ENCODE measurements around the gene PCDHA5.

DNA sequence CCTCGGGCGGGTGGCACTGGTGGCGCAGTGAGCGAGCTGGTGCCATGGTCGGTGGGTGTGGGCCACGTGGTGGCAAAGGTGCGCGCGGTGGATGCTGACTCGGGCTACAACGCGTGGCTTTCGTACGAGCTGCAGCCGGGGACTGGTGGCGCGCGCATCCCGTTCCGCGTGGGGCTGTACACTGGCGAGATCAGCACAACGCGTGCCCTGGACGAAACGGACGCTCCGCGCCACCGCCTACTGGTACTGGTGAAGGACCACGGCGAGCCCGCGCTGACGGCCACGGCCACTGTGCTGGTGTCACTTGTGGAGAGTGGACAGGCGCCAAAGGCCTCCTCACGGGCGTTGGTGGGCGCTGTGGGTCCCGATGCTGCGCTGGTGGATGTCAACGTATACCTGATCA lies 12.5 kb upstream of the PCDHA5 start:
- TF ChIP-seq, protein P1, sequence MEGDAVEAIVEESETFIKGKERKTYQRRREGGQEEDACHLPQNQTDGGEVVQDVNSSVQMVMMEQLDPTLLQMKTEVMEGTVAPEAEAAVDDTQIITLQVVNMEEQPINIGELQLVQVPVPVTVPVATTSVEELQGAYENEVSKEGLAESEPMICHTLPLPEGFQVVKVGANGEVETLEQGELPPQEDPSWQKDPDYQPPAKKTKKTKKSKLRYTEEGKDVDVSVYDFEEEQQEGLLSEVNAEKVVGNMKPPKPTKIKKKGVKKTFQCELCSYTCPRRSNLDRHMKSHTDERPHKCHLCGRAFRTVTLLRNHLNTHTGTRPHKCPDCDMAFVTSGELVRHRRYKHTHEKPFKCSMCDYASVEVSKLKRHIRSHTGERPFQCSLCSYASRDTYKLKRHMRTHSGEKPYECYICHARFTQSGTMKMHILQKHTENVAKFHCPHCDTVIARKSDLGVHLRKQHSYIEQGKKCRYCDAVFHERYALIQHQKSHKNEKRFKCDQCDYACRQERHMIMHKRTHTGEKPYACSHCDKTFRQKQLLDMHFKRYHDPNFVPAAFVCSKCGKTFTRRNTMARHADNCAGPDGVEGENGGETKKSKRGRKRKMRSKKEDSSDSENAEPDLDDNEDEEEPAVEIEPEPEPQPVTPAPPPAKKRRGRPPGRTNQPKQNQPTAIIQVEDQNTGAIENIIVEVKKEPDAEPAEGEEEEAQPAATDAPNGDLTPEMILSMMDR (IDR thresholded peaks at IDR 0.05; ENCODE audit: borderline replicate concordance, extremely low read depth, low read length, poor library complexity, severe bottlenecking): no peak
- no peak for TF ChIP-seq EZH2 (IDR thresholded peaks at IDR 0.05; ENCODE audit: borderline replicate concordance, low read depth, low read length, severe bottlenecking)
